ENCODE measurements around the gene MRRF.

DNA sequence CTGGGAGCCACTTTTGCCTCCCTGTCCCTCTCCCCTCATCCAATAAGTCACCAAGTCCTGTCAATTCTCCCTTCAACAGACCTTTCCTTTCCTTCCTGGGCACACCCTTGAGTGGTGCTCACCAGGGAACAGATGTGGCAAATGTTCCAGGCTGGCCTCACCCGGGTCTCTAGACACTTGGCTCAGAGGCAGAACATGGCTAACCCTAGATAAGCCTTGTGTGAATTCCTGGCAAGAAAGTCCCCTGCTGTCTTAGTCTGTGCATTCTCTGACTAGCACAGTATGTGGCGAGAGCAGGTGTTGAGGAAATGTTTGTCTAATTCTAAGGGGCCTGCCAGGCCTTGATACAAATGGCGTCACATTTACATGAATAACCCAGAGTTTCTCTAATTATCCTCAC, 64.9 kb downstream of the MRRF start:
- TF ChIP-seq, protein P1, sequence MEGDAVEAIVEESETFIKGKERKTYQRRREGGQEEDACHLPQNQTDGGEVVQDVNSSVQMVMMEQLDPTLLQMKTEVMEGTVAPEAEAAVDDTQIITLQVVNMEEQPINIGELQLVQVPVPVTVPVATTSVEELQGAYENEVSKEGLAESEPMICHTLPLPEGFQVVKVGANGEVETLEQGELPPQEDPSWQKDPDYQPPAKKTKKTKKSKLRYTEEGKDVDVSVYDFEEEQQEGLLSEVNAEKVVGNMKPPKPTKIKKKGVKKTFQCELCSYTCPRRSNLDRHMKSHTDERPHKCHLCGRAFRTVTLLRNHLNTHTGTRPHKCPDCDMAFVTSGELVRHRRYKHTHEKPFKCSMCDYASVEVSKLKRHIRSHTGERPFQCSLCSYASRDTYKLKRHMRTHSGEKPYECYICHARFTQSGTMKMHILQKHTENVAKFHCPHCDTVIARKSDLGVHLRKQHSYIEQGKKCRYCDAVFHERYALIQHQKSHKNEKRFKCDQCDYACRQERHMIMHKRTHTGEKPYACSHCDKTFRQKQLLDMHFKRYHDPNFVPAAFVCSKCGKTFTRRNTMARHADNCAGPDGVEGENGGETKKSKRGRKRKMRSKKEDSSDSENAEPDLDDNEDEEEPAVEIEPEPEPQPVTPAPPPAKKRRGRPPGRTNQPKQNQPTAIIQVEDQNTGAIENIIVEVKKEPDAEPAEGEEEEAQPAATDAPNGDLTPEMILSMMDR (optimal IDR thresholded peaks at IDR 0.05 in 1 of 3, IDR thresholded peaks at IDR 0.05 in 1 of 3, conservative IDR thresholded peaks at IDR 0.05 in 1 of 3; ENCODE audit: extremely low read depth in 1 of 3, insufficient read depth in 2 of 3, low read length in 3 of 3), result no peak
- no peak for TF ChIP-seq EZH2 (IDR thresholded peaks at IDR 0.05; ENCODE audit: low read length)

Data from keratinocyte (primary cell).